Cardiac muscle cell (in vitro differentiated cells and primary cell): ENCODE measurements around the gene ZBTB9. TPM values are rescaled to one million over a fixed set of nuclear protein-coding genes. Genes with fewer than 3 reads are reported as not detected.
A peak's percentile ranks its signal among the peaks of the same experiment; 100 is the strongest.

Source experiments
- DNase-seq, 2 donors: peaks; one replicate each; pipeline versions ENCODE4 v3.0.0 to v3.0.0-alpha.2; 2010 to 2017; ENCODE audit warnings: low read depth in 1 of 2, low spot score in 1 of 2
- H3K27ac ChIP-seq: fragments of 200-600 bp; sonication (generic); 2 replicates; pipeline ENCODE4 v1.5.1; 2016
- H3K27me3 ChIP-seq: fragments of 200-600 bp; sonication (generic); 2 replicates; pipeline ENCODE4 v1.6.0; 2016; ENCODE audit warnings: control low read depth
- H3K36me3 ChIP-seq: fragments of 200-600 bp; sonication (generic); 2 replicates; pipeline ENCODE4 v1.5.1; 2016; ENCODE audit warnings: control low read depth
- H3K4me1 ChIP-seq: fragments of 200-600 bp; sonication (generic); 2 replicates; pipeline ENCODE4 v1.8.1; 2017; ENCODE audit warnings: low read depth, mild to moderate bottlenecking, mixed run types
- H3K4me3 ChIP-seq: fragments of 200-600 bp; sonication (generic); 2 replicates; pipeline ENCODE4 v1.5.1; 2016; ENCODE audit warnings: mild to moderate bottlenecking
- H3K9me3 ChIP-seq: fragments of 200-600 bp; sonication (generic); 2 replicates; pipeline ENCODE4 v1.5.1; 2017; ENCODE audit warnings: low read depth, mild to moderate bottlenecking, control low read depth
- polyA plus RNA-seq: library from polyadenylated mRNA; unstranded; fragments of >200 nt; fragmentation: Nextera tagmentation; extraction: Ambion mirVana; gene quantifications from 2 replicates; pipeline ENCODE4 v1.2.1, GENCODE V29; 2016
- total RNA-seq: library from RNA; depleted of rRNA; stranded (reverse); fragments of >200 nt; gene quantifications from 2 replicates; pipeline ENCODE4 v1.2.3, GENCODE V29; 2016
- TF ChIP-seq, protein P1 (sequence below): IDR thresholded peaks from 2 replicates; pipeline ENCODE4 v1.5.1; 2012; ENCODE audit warnings: low read depth, mild to moderate bottlenecking, low read length

The ZBTB9 gene, protein sequence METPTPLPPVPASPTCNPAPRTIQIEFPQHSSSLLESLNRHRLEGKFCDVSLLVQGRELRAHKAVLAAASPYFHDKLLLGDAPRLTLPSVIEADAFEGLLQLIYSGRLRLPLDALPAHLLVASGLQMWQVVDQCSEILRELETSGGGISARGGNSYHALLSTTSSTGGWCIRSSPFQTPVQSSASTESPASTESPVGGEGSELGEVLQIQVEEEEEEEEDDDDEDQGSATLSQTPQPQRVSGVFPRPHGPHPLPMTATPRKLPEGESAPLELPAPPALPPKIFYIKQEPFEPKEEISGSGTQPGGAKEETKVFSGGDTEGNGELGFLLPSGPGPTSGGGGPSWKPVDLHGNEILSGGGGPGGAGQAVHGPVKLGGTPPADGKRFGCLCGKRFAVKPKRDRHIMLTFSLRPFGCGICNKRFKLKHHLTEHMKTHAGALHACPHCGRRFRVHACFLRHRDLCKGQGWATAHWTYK
- 5.5 and 7.8 TPM in 2 replicates for total RNA-seq
- polyA plus RNA-seq: 9.5 and 11.2 TPM in 2 replicates

DNA sequence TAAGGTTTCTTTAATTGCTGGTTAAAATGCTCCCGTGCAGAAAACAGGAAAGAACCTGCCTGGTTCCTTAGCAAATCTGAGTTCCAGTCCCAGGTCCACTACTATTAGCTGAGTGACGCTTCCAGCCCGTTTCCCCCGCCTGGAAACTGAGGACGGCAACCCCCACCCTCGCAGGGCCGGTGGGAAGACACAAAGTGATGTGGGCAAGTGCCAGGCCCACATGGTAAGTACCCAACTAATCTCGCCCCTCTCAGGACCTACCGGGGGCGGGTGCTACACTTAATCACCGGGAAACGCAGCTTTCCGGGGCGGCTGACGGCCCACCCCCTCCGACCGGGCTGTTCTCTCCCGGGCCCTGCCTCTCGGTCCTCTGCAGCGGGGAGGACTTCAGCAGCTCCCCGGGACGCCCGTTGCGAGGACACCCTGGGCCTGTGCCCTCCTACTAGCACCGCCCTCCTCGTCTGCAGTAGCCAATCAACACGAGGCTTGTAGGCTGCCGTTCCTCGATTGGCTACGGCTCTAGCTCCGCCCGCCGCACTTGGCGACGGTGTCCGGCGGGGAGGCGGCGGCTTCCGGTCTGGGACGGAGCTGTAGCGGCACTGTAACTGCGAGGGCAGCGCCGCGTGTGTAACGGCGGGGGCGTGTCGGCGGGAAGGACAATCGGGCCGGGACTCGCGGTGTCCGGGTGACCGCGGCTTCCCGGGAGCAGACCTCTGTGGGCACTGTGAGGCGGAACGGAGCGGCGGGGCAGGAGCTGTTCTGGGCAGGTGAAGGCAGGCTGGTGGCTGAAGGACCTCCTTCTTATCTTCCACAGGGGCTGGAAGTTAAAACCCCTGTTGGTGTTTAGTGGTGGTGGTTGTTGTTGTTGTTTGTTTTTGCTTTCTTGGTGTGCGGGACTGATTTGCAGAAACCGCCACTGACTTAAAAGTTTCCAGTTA is at the start of gene ZBTB9:
ZBTB9 (plus strand) TSS at position 568 of the 938 bp plus-strand sequence. CDS start 525 bp downstream, outside the sequence.
- H3K4me1 ChIP-seq: peaks cover 4% of the 10 kb centered on the region
- no peaks in the 10 kb centered on the region for H3K36me3 ChIP-seq
- peak within 1 kb of the TSS; percentile 77 for H3K4me3 ChIP-seq
- DNase-seq: peak; percentile 97
- H3K27ac ChIP-seq: peak within 1 kb of the TSS; percentile 78
- TF ChIP-seq, protein P1, sequence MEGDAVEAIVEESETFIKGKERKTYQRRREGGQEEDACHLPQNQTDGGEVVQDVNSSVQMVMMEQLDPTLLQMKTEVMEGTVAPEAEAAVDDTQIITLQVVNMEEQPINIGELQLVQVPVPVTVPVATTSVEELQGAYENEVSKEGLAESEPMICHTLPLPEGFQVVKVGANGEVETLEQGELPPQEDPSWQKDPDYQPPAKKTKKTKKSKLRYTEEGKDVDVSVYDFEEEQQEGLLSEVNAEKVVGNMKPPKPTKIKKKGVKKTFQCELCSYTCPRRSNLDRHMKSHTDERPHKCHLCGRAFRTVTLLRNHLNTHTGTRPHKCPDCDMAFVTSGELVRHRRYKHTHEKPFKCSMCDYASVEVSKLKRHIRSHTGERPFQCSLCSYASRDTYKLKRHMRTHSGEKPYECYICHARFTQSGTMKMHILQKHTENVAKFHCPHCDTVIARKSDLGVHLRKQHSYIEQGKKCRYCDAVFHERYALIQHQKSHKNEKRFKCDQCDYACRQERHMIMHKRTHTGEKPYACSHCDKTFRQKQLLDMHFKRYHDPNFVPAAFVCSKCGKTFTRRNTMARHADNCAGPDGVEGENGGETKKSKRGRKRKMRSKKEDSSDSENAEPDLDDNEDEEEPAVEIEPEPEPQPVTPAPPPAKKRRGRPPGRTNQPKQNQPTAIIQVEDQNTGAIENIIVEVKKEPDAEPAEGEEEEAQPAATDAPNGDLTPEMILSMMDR: no peak
- H3K27me3 ChIP-seq: no peaks in the 10 kb centered on the region
- H3K9me3 ChIP-seq: no peaks in the 10 kb centered on the region

DNA sequence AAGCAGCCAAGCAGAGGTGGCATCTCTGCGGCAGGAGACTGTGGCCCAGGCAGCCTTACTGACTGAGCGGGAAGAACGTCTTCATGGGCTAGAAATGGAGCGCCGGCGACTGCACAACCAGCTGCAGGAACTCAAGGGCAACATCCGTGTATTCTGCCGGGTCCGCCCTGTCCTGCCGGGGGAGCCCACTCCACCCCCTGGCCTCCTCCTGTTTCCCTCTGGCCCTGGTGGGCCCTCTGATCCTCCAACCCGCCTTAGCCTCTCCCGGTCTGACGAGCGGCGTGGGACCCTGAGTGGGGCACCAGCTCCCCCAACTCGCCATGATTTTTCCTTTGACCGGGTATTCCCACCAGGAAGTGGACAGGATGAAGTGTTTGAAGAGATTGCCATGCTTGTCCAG is 49.5 kb upstream of the ZBTB9 start:
- DNase-seq: no peak
- Histone ChIP-seq H3K4me3 (no peak overlapping the region), H3K27me3 (no peaks in the 10 kb centered on the region), H3K4me1 (no peaks in the 10 kb centered on the region), H3K9me3 (no peaks in the 10 kb centered on the region), H3K36me3 (no peaks in the 10 kb centered on the region), H3K27ac (no peak overlapping the region)
- TF ChIP-seq, protein P1: no peak

GRCh38 chr6:33405386-33405940 is 48.9 kb upstream of the ZBTB9 start:
- Histone ChIP-seq H3K9me3 (no peaks in the 10 kb centered on the region), H3K27ac (no peak overlapping the region), H3K36me3 (no peaks in the 10 kb centered on the region), H3K4me1 (no peaks in the 10 kb centered on the region), H3K4me3 (no peak overlapping the region), H3K27me3 (no peaks in the 10 kb centered on the region)
- TF ChIP-seq, protein P1: no peak
- no peak for DNase-seq

DNA sequence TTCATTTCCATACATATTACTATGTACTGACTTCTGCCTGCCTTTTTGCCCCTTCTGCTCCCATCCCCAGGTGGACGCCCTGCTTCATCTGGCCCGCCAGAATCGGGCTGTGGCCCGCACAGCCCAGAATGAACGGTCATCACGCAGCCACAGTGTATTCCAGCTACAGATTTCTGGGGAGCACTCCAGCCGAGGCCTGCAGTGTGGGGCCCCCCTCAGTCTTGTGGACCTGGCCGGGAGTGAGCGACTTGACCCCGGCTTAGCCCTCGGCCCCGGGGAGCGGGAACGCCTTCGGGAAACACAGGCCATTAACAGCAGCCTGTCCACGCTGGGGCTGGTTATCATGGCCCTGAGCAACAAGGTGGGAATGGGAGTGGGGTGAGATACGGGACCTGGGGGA is 48.2 kb upstream of the ZBTB9 start:
- no peaks in the 10 kb centered on the region for H3K9me3 ChIP-seq
- DNase-seq: no peak
- no peaks in the 10 kb centered on the region for H3K27me3 ChIP-seq
- H3K4me1 ChIP-seq: no peaks in the 10 kb centered on the region
- no peak overlapping the region for H3K27ac ChIP-seq
- TF ChIP-seq, protein P1: no peak
- no peaks in the 10 kb centered on the region for H3K36me3 ChIP-seq
- no peak overlapping the region for H3K4me3 ChIP-seq

DNA sequence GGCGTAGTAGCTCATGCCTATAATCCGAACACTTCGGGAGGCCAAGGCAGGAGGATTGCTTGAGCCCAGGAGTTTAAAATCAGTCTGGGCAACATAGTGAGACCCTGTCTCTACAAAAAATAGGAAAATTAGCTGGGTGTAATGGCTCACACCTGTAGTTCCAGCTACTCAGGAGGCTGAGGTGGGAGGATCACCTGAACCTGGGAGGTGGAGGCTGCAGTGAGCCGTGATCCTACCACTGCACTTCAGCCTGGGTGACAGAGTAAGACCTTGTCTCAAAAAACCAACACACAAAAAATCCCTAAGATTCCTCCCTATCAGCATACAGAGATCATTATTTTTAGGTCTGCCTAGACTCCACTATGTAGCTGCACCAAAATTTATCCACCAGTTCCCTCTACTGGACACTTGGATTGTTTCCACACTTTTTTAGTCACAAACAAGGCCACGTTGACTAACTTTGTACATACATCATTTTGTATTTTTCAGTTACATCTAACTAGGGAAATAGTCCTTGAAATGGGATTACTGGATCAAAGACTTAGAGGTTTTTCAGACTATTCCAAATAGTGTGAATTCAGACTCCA is 47.2 kb upstream of the ZBTB9 start:
- peak in 1 of 2 donors; percentile 72 for DNase-seq
- no peak overlapping the region for H3K4me3 ChIP-seq
- H3K36me3 ChIP-seq: no peaks in the 10 kb centered on the region
- no peak overlapping the region for H3K27ac ChIP-seq
- no peaks in the 10 kb centered on the region for H3K9me3 ChIP-seq
- no peaks in the 10 kb centered on the region for H3K27me3 ChIP-seq
- TF ChIP-seq, protein P1: peak; percentile 38
- no peaks in the 10 kb centered on the region for H3K4me1 ChIP-seq
